Neural progenitor cell (in vitro differentiated cells): ENCODE results near the gene PBLD. TPM values are rescaled to one million over a fixed set of nuclear protein-coding genes. Genes with fewer than 3 reads are reported as not detected.
A peak's percentile ranks its signal among the peaks of the same experiment; 100 is the strongest.

ENCODE experiments used
- DNase-seq: peaks from one replicate; pipeline ENCODE4 v3.0.0-alpha.2; 2016; ENCODE audit warnings: low spot score
- H2AFZ ChIP-seq: fragments of 200-600 bp; sonication (generic); replicated peaks from 2 replicates; pipeline ENCODE4 v1.6.1; 2016; ENCODE audit warnings: antibody characterized with exemption
- H3F3A ChIP-seq: fragments of 200-600 bp; sonication (generic); 2 replicates; pipeline ENCODE4 v1.6.1; 2016; ENCODE audit warnings: antibody characterized with exemption, low read depth
- H3K27ac ChIP-seq: fragments of 200-600 bp; sonication (generic); 2 replicates; pipeline ENCODE4 v1.5.1; 2016; ENCODE audit warnings: mild to moderate bottlenecking
- H3K27me3 ChIP-seq: fragments of 200-600 bp; sonication (generic); 2 replicates; pipeline ENCODE4 v1.6.1; 2016; ENCODE audit warnings: mild to moderate bottlenecking, moderate library complexity
- H3K36me3 ChIP-seq: fragments of 200-600 bp; sonication (generic); 2 replicates; pipeline ENCODE4 v1.5.1; 2016
- H3K4me1 ChIP-seq: fragments of 200-600 bp; sonication (generic); 2 replicates; pipeline ENCODE4 v1.6.1; 2016; ENCODE audit warnings: mixed run types
- H3K4me2 ChIP-seq: fragments of 200-600 bp; sonication (generic); 2 replicates; pipeline ENCODE4 v1.6.1; 2016
- H3K4me3 ChIP-seq: fragments of 200-600 bp; sonication (generic); 2 replicates; pipeline ENCODE4 v1.5.1; 2016
- H3K79me2 ChIP-seq: fragments of 200-600 bp; sonication (generic); 2 replicates; pipeline ENCODE4 v1.6.1; 2016; ENCODE audit warnings: low read depth
- H3K9ac ChIP-seq: fragments of 200-600 bp; sonication (generic); 2 replicates; pipeline ENCODE4 v1.6.1; 2016
- H3K9me3 ChIP-seq: fragments of 200-600 bp; sonication (generic); 2 replicates; pipeline ENCODE4 v1.5.1; 2016; ENCODE audit warnings: low read depth
- H4K20me1 ChIP-seq: fragments of 200-600 bp; sonication (generic); 2 replicates; pipeline ENCODE4 v1.6.1; 2016; ENCODE audit warnings: low read depth
- H3K27ac Mint-ChIP-seq: 3 replicates; pipeline ENCODE4 v1.8.0; 2021; ENCODE audit warnings: mixed read lengths
- H3K27me3 Mint-ChIP-seq: 2 replicates; pipeline ENCODE4 v1.8.0; 2022; ENCODE audit warnings: low read depth, mild to moderate bottlenecking, inconsistent platforms, moderate library complexity, mixed read lengths; ENCODE audit not compliant: insufficient read depth
- H3K36me3 Mint-ChIP-seq: 3 replicates; pipeline ENCODE4 v1.8.0; 2021; ENCODE audit warnings: mixed read lengths
- H3K4me1 Mint-ChIP-seq: 3 replicates; pipeline ENCODE4 v1.8.0; 2021; ENCODE audit warnings: mixed read lengths
- H3K4me3 Mint-ChIP-seq: 3 replicates; pipeline ENCODE4 v1.8.0; 2021; ENCODE audit warnings: mild to moderate bottlenecking, moderate library complexity, mixed read lengths
- H3K9me3 Mint-ChIP-seq: 3 replicates; pipeline ENCODE4 v1.8.0; 2020; ENCODE audit warnings: mixed read lengths
- CTCF ChIP-seq: fragments of 200-600 bp; sonication (generic); IDR thresholded peaks from 2 replicates; pipeline ENCODE4 v1.5.1; 2017; ENCODE audit warnings: antibody characterized with exemption, mild to moderate bottlenecking
- EZH2 ChIP-seq: fragments of 200-600 bp; sonication (generic); IDR thresholded peaks from 2 replicates; pipeline ENCODE4 v1.6.1; 2017; ENCODE audit warnings: antibody characterized with exemption, mild to moderate bottlenecking, moderate library complexity
- EZH2phosphoT487 ChIP-seq: fragments of 200-600 bp; sonication (generic); IDR thresholded peaks from 2 replicates; pipeline ENCODE4 v1.6.1; 2017; ENCODE audit warnings: antibody characterized with exemption
- total RNA-seq: library from RNA; depleted of rRNA; stranded (reverse); fragments of >200 nt; gene quantifications from 2 replicates; pipeline ENCODE4 v1.2.3, GENCODE V29; 2015; ENCODE audit warnings: low replicate concordance

The PBLD gene
- total RNA-seq, 1 donor from 2014 or later, result 5.8 TPM

DNA sequence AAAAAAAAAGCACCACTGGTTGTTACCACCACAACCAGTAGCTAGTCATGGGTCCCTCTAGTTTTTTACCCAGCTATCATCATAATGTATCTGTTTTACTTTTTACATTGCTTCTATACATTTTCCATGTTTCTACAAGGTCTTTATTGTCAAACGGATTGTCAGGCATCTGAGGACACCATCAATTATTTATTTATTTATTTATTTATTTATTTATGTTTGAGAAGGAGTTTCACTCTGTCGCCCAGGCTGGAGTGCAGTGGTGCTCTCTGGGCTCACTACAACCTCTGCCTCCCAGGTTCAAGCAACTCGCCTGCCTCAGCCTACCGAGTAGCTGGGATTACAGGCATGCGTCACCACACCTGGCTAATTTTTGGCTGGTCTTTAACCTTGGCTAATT lies 29.9 kb downstream of the PBLD start:
- H3K36me3 ChIP-seq, result no peaks in the 10 kb centered on the region
- no peak for TF ChIP-seq EZH2
- no peak for TF ChIP-seq CTCF
- no peak for TF ChIP-seq EZH2phosphoT487
- no peaks in the 10 kb centered on the region for H3K79me2 ChIP-seq
- H3K27me3 Mint-ChIP-seq, result peaks cover 5% of the 10 kb centered on the region
- H3K27ac ChIP-seq, result no peak overlapping the region
- H3K4me1 Mint-ChIP-seq, result peaks cover 26% of the 10 kb centered on the region
- DNase-seq, result no peak
- H3K27me3 ChIP-seq, result no peaks in the 10 kb centered on the region
- no peak overlapping the region for H3K4me3 ChIP-seq
- H3K4me1 ChIP-seq, result no peaks in the 10 kb centered on the region
- H3F3A ChIP-seq, result peaks cover 8% of the 10 kb centered on the region
- H3K4me3 Mint-ChIP-seq, result no peak overlapping the region
- H3K9ac ChIP-seq, result no peak overlapping the region
- no peaks in the 10 kb centered on the region for H3K36me3 Mint-ChIP-seq
- H3K9me3 Mint-ChIP-seq, result no peaks in the 10 kb centered on the region
- no peak overlapping the region for H3K4me2 ChIP-seq
- no peaks in the 10 kb centered on the region for H4K20me1 ChIP-seq
- no peak overlapping the region for H2AFZ ChIP-seq
- no peak overlapping the region for H3K27ac Mint-ChIP-seq
- H3K9me3 ChIP-seq, result no peaks in the 10 kb centered on the region

GRCh38 chr10:68302503-68302823 lies 30.3 kb downstream of the PBLD start:
- Mint-ChIP-seq H3K36me3 (no peaks in the 10 kb centered on the region), H3K4me1 (peaks cover 26% of the 10 kb centered on the region), H3K9me3 (no peaks in the 10 kb centered on the region), H3K27ac (no peak overlapping the region), H3K27me3 (peaks cover 5% of the 10 kb centered on the region), H3K4me3 (no peak overlapping the region)
- no peak for DNase-seq
- Histone ChIP-seq H3K27ac (no peak overlapping the region), H3K9ac (no peak overlapping the region), H3K4me3 (no peak overlapping the region), H3K79me2 (no peaks in the 10 kb centered on the region), H3K27me3 (no peaks in the 10 kb centered on the region), H2AFZ (no peak overlapping the region), H3K4me2 (no peak overlapping the region), H3K36me3 (no peaks in the 10 kb centered on the region), H4K20me1 (no peaks in the 10 kb centered on the region), H3F3A (peaks cover 10% of the 10 kb centered on the region), H3K4me1 (no peaks in the 10 kb centered on the region), H3K9me3 (no peaks in the 10 kb centered on the region)
- no peak for TF ChIP-seq CTCF
- no peak for TF ChIP-seq EZH2
- no peak for TF ChIP-seq EZH2phosphoT487

DNA sequence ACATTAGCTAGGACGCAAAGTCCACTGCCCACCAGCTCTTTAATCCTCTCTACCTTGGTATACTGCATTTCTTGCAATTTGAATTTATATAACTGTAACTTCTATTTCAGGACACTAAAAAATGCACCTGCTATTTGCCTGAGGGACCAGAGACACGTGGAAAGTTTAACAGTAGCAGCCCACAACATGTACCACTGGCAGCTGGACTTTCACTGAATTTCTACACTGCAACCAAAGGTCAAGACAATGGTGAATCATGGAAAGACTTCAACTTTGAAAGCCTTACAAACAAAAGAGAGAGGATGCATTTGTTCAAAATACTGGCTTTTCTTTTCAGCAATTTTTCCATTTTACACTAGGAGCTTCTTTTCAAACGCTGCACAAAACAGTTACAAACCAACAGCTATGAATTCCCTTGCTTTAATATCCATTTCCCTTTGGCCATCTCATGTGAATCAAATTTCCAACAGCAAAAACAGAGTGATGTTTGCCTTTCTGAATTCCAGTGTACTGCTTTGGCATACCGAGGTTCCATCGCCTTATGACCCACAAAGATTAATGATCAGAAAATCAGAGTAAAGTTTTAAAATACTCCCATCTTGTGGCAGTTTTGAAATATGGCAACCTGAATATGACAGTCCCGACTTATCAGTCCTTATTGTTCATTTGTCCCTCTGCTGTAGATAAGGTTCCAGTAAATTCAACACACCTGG lies 30.8 kb downstream of the PBLD start:
- H3K9me3 ChIP-seq, result no peaks in the 10 kb centered on the region
- H3K9ac ChIP-seq, result no peak overlapping the region
- Mint-ChIP-seq H3K9me3 (no peaks in the 10 kb centered on the region), H3K27me3 (peaks cover 5% of the 10 kb centered on the region), H3K4me3 (no peak overlapping the region), H3K27ac (no peak overlapping the region), H3K36me3 (no peaks in the 10 kb centered on the region), H3K4me1 (peaks cover 30% of the 10 kb centered on the region)
- H3K4me1 ChIP-seq, result no peaks in the 10 kb centered on the region
- TF ChIP-seq CTCF (peak; percentile 59), EZH2phosphoT487 (no peak), EZH2 (no peak)
- H3K4me2 ChIP-seq, result no peak overlapping the region
- H3K4me3 ChIP-seq, result no peak overlapping the region
- peaks cover 15% of the 10 kb centered on the region for H3F3A ChIP-seq
- H3K27ac ChIP-seq, result no peak overlapping the region
- H3K36me3 ChIP-seq, result no peaks in the 10 kb centered on the region
- H4K20me1 ChIP-seq, result no peaks in the 10 kb centered on the region
- peak; percentile 31 for DNase-seq
- H3K27me3 ChIP-seq, result no peaks in the 10 kb centered on the region
- no peak overlapping the region for H2AFZ ChIP-seq
- no peaks in the 10 kb centered on the region for H3K79me2 ChIP-seq
